Stimulated activated CD8-positive, alpha-beta memory T cell treated with anti-CD3 and anti-CD28 coated beads, Interleukin-4, amount 100 ng/mL, for 48 hours (primary cell): ENCODE results near the gene CDH13.
A peak's percentile ranks its signal among the peaks of the same experiment; 100 is the strongest.

ENCODE experiments used
- DNase-seq: peaks from one replicate; pipeline ENCODE4 v3.0.0-alpha.2; 2020

The CDH13 gene

GRCh38 chr16:82793528-82794245 lies 166.9 kb downstream of the CDH13 start:
- DNase-seq, result no peak

DNA sequence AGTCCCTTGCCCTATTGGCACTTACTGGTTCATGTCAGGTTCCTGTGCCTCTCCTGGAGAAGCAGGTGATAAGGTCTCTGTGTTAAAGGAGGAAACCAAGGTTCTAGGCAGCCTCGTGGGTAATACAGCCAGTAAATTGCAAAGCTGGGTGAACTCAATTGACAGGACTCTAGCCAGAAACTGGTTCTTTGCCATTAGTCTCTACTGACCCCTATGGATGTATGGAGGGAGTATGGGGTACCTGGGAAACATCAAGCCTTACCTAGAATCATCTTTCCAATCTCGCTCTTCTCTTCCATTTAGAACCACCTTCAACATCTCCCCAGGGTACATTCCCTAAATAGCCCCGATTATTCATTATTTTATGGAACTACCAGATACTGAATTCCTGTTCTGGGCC lies 169.3 kb downstream of the CDH13 start:
- no peak for DNase-seq

- DNase-seq, result peak; percentile 28
Observed at GRCh38 chr16:82801361-82801760, 174.6 kb downstream of the CDH13 start.

- no peak for DNase-seq
Observed at GRCh38 chr16:82805866-82806265, 179.1 kb downstream of the CDH13 start.

DNA sequence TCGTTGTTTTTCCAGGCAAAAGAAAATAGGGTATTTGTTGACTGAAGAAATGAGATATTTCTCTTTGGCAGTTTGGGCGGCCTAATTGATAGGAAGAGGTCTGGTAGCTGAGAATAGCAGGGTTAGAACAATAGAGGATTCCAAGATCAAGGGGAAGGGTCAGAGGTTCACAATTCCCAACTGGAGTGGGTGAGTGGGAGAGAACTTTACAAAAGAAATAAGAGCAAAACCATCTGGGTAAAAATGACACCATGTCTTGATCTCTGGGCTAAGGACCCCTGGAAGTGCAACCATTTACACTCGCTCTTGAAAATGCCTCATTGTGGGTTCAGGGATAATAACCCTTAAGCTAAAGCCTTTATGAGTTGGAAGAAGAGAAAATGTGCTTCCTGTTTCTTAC lies 180.5 kb downstream of the CDH13 start:
- no peak for DNase-seq

GRCh38 chr16:82808036-82808435 lies 181.3 kb downstream of the CDH13 start:
- no peak for DNase-seq

GRCh38 chr16:82810077-82810476 lies 183.3 kb downstream of the CDH13 start:
- no peak for DNase-seq

- no peak for DNase-seq
Observed at GRCh38 chr16:82814059-82814458, 187.3 kb downstream of the CDH13 start.

DNA sequence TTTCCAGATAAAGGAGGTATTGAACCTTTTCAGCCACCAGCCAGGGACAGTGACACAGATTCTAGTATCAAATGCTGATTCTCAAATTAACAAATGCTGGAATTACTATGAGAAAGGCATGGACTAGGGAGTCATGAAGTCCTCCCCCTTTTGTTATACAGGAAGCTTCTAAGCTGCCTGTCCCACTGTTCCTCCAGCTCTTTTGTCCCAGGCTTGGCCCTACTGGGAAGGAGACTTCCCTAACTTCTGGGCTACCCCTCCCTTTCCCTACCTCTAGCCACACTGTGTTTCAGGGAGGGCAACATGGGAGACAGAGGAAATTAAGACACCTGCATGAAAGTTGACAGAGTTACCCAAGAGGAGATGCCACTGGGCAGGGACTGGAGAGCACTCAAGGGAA lies 192.5 kb downstream of the CDH13 start:
- no peak for DNase-seq

GRCh38 chr16:82820855-82821254 lies 194.1 kb downstream of the CDH13 start:
- no peak for DNase-seq

GRCh38 chr16:82824408-82824807 lies 197.6 kb downstream of the CDH13 start:
- DNase-seq, result no peak

GRCh38 chr16:82829301-82829700 lies 202.5 kb downstream of the CDH13 start:
- DNase-seq, result no peak

DNA sequence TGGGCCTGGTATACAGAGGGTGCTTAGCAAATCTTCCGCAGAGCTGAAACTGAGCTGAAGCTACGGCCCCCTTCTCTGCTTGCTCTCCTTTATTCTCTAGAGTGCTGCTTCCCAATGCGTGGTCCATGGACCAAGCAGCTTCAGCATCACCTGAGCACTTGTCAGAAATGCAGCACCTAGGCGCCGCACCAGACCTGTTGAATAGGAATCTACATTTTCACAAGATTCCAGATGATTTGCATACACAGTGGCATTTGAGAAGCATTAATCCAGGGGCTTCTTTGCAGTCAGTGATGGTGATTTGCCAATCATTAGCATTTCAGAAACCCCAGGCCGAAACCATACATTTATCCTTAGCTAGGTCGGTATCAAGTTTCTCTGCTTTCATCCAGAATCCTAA lies 204.2 kb downstream of the CDH13 start:
- no peak for DNase-seq

GRCh38 chr16:82832821-82833220 lies 206.1 kb downstream of the CDH13 start:
- DNase-seq, result no peak

DNA sequence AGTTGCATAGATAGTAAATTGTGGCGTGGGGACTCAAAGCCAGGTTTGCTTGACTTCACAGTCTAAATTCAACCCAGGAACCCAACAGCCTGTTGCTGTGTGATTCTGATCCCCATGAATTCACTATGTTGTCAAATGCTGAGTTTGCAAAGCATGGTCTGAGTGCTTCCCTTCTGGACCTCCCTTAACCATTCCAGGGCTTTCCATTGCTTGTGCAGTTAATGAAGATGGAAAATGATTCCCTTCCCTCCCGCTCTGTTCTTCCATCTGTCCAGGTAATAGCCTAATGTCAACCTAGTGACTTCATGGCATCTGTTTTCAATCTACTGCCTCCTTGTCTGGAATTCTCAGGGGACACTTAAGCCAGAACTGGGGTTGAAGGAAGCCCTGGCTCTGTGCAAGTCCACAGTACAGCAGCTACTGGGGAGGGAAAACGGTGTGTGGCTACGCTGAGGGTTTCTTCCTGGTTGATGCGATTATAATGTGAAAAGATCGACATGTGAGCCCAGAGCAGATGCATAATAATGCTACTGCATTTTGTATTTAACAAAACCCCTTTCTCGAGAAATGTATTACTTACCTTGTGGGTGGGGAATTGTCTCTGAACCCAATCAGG lies 206.7 kb downstream of the CDH13 start:
- no peak for DNase-seq

DNA sequence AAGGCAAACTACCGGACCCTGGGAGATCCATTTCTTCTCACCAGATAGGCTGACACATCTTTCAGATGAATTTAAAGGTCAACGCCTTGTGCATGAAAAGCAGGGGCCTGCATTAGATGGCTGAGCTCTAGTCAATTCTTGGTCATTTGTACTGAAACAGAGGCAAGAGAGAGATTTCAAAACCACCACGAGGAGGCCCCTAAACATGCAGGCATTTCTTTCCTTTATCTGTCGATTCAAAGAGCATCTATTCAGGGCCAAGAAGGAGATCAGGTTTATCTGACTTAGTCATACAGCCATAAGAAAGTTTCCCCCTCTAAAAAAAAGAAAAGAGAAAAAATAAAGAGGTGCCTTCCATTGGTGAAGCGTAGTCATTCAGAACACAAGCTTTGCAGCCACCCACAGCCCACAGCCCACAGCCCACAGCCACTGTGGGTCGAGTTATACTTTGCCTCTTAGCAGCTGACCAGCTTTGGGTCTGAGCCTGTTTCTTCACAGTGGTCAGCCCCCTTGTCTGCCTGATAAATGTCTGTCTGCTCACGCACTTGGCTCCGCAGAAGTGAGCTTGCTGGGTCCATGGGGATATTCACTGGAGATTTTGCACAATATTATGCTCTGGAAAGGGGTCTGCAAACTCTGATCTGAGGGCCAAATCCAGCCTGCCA lies 207.5 kb downstream of the CDH13 start:
- no peak for DNase-seq

DNA sequence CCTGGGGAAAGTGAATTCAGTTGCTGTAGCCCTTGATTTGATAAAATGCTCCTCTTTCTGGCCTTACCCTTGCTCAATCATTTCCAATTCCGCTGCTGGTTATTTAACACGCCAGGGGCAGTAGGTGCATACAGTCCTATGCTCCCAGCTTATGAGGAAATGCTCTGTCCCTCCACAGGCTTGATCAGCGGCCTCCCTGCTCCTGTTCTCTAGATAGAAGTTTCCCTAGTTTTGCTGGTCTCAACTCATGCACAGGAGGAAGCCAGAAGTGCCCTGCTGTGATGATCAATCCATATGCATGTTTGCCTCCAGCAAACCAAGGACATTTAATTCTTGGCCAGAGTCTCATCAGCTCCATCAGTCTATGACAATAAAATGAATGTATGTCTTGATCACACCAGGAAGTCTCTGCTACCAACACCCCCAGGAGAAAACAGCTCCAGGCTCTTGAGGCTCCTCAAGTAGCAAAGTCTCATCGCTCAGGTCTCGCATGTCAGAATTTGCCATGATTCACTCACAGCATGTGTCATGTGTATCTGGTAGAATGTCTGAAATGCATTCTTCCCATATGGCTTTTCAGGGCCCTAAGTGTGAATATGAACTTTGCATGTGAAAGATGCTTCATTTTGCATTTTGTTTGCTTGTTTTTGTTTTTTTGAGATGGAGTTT lies 208.9 kb downstream of the CDH13 start:
- no peak for DNase-seq

DNA sequence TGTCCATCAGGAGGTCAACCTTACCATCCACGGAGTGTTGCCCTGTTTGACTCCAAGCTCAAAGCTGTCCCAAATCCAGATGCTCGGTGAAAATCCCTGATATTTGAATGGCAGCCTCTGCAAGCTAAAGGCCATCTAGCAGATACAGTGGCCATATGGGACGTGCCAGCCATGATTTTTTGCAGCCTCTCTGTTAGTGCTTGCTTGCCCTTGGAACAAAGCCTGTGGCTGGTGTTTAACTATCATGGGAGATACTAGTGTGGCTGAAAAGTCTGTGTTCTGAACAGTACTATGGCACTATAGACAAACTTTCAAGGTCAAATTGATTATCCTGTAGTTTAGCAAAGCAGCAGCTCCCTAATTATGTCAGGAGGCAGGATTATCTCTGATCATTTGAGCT lies 214.3 kb downstream of the CDH13 start:
- DNase-seq, result no peak

DNA sequence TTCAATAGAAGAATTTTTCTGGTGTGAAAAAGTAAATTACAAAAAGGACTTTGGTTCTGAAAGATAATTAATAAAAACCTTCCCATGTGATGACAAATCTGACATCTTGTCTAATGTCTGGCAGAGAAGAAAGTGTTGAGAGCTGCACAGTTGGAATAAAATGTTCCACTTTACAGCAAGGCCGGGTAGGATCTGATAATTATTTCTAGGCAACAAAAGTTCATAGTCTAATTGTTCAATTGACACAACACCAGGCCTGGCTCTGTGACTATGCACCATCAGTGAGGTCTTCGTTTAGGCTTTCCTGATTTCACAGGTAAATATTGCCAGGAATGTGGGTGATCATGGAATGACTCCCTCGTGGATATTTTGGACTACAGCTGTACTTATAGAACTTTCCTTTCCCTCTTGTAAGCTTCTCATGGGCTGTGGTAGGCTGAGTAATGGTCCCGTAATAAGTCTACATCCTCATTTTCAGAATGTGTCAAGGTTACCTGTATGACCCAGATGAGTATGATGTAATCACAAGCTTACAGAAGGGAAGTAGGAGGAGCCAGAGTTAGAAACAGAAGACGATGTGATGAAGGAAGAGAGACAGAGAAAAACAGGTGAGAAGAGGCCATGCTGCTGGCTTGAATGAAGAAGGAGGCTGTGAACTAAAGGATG lies 217.0 kb downstream of the CDH13 start:
- DNase-seq, result no peak

- no peak for DNase-seq
Observed at GRCh38 chr16:82845116-82845515, 218.3 kb downstream of the CDH13 start.

- DNase-seq, result no peak
Observed at GRCh38 chr16:82846806-82847205, 220.0 kb downstream of the CDH13 start.

GRCh38 chr16:82848013-82848412 lies 221.2 kb downstream of the CDH13 start:
- DNase-seq, result no peak

- no peak for DNase-seq
Observed at GRCh38 chr16:82852388-82853008, 225.7 kb downstream of the CDH13 start.
